HG02798 (cell line): Measurements from ENCODE around the gene TMED6.

Source experiments
- ATAC-seq: cut with Tn5 transposase; IDR thresholded peaks from one replicate; pipeline ENCODE4 v1.9.1; 2021; ENCODE audit warnings: mild to moderate bottlenecking; ENCODE audit not compliant: unreplicated experiment, poor library complexity

Gene TMED6

GRCh38 chr16:69325784-69326171 lies 25.8 kb downstream of the TMED6 start:
- ATAC-seq: no peak

GRCh38 chr16:69324585-69325253 lies 26.9 kb downstream of the TMED6 start:
- ATAC-seq: no peak

GRCh38 chr16:69324013-69324531 lies 27.5 kb downstream of the TMED6 start:
- no peak for ATAC-seq

GRCh38 chr16:69323415-69323814 lies 28.2 kb downstream of the TMED6 start:
- no peak for ATAC-seq

GRCh38 chr16:69322343-69322742 lies 29.2 kb downstream of the TMED6 start:
- no peak for ATAC-seq

- no peak for ATAC-seq
Observed at GRCh38 chr16:69321080-69321479, 30.5 kb downstream of the TMED6 start.

GRCh38 chr16:69320740-69321073 lies 30.9 kb downstream of the TMED6 start:
- no peak for ATAC-seq

GRCh38 chr16:69319826-69320739 lies 31.5 kb downstream of the TMED6 start:
- no peak for ATAC-seq

- no peak for ATAC-seq
Observed at GRCh38 chr16:69319381-69319780, 32.2 kb downstream of the TMED6 start.

- no peak for ATAC-seq
Observed at GRCh38 chr16:69318911-69319289, 32.7 kb downstream of the TMED6 start.

GRCh38 chr16:69318177-69318910 lies 33.2 kb downstream of the TMED6 start:
- no peak for ATAC-seq

GRCh38 chr16:69316595-69317034 lies 35.0 kb downstream of the TMED6 start:
- no peak for ATAC-seq

GRCh38 chr16:69315486-69316311 lies 35.9 kb downstream of the TMED6 start:
- ATAC-seq: no peak

GRCh38 chr16:69314534-69314933 lies 37.1 kb downstream of the TMED6 start:
- no peak for ATAC-seq

- ATAC-seq: no peak
Observed at GRCh38 chr16:69313469-69313868, 38.1 kb downstream of the TMED6 start.

GRCh38 chr16:69311533-69312387 lies 39.8 kb downstream of the TMED6 start:
- peak; percentile 43 for ATAC-seq

GRCh38 chr16:69310653-69311532 lies 40.7 kb downstream of the TMED6 start, which contains the start of gene VPS4A:
Gene VPS4A, plus strand, starts transcription at chr16:69311350. Its CDS starts 162 bp downstream, at chr16:69311512.
- peak; percentile 96 for ATAC-seq

GRCh38 chr16:69309316-69309715 lies 42.3 kb downstream of the TMED6 start:
- no peak for ATAC-seq
